ENCODE data around the gene C16orf89.

Gene C16orf89

GRCh38 chr16:5003828-5004227 is 61.9 kb downstream of the C16orf89 start:
- no peak for DNase-seq (ENCODE audit: low read depth in 2 of 2)

DNA sequence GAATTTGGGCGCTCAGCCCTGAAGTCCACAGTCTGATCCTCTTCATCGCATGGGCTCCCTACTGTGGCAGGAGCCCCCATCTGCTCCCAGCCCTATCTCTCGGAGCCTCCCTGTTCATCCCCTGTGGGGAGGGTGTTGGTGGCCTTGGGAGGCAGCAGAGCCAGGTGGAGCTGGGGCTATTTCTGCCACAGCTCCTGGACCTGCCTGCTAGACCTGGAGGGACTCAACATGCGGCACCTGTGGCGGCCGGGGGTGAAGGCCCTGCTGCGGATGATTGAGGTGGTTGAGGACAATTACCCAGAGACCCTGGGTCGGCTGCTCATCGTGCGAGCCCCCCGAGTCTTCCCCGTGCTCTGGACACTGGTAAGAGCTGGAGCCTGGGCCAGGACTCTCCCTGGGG is 62.5 kb downstream of the C16orf89 start:
- DNase-seq (ENCODE audit: low read depth in 2 of 2): no peak

DNA sequence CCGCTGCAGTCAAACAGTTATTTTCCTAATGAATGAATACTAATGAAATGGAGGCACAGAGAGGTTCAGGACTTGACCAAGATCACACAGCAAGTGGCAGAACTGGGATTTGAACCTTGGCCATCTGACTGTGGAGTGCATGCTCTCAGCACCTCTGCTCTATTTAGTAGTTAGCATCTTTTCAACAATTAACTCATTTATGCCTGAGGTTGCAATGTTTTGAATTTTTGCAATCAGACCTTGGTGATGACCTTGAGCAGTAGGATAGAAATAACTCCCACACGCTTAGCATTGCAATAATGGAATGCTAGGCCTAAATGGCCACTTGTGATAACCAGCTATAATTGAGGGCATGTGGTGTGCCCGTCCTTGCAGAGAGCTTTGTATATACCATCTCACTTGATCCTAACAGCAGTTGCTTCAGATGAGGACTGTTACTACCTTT is 63.0 kb downstream of the C16orf89 start:
- no peak for DNase-seq (ENCODE audit: low read depth in 2 of 2)

DNA sequence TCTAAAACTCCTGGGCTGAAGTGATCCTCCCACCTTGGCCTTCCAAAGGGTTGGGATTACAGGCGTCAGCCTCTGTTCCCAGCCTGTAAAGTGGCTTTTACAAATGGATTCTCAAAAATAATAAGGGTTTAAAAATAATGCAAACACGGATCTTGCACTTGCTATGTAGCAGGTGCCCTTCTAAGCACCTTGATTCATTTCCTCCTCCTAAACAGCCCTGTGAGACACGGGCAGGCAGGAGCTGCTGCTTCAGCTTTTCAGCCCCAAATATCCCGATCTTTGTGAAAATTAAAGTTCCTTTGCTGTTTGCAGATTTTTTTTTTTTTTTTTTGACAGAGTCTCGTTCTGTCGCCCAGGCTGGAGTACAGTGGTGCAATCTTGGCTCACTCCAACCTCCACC is 63.8 kb downstream of the C16orf89 start:
- DNase-seq (ENCODE audit: low read depth in 2 of 2): no peak

- no peak for DNase-seq (ENCODE audit: low read depth in 2 of 2)
Measured at GRCh38 chr16:5001571-5001970, 64.2 kb downstream of the C16orf89 start.

DNA sequence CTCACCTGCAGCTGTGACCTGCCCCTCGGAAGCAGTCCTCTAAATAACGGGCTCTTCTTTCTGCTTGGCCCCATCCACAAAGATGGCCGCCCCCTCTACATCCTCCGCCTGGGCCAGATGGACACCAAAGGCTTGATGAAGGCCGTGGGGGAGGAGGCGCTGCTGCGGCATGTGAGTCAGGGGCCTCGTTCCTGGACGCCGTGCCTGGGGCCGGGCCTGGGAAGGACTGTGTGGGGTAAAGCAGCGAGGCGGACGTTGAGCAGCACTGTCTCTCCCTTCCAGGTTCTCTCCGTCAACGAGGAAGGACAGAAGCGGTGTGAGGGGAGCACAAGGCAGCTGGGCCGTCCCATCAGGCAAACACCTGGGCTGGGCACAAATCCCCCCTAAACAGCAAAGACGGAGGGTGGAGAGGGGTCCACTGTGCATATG is 65.2 kb downstream of the C16orf89 start:
- no peak for DNase-seq (ENCODE audit: low read depth in 2 of 2)

- no peak for DNase-seq (ENCODE audit: low read depth in 2 of 2)
Measured at GRCh38 chr16:4994719-4995434, 70.9 kb downstream of the C16orf89 start.
